GM21576 (cell line): ENCODE data around the gene SLC35D2.

Experiments
- ATAC-seq: cut with Tn5 transposase; IDR thresholded peaks from one replicate; pipeline ENCODE4 v1.9.1; 2021; ENCODE audit warnings: mild to moderate bottlenecking, moderate library complexity; ENCODE audit not compliant: unreplicated experiment

Gene SLC35D2

DNA sequence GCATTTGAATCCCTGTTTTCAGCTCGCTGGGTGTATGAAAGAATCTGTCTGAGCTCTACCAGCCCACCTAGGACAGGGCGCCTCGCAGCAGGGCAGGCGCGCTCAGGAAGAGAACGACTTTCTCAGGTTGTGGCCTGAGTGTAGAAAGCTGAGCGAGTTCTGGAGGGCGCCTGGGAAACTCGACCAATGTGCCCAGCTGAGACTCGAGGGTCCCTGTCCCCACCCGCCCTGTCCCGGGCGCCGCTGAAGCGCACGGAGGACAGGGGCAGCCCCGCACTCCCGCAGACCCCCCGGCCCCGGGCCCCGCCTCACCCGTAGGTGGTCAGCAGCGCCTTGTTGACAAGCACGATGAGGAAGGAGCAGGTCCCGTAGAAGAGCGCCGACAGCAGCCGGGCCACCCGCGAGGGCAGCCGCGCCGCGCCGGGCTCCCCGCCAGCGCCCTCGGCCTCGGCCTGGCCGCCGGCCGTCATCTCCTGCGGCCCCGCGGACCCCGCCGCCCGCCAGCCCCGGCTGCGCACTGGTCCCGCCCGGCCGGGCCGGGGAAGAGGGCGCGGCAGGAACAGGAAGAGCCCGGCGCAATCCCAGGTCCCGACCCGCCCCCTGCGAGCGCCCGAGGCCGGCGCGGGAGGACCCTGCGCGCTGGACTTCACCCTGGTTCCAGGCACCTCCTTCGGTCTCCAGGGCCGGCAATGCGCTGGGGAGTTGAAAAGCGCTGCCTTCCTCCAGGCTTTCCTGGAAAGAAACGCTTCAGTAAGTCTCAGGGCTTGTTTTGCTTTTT is at the start of gene SLC35D2:
Gene SLC35D2 (minus strand): TSS at position 547 of the 778 bp plus-strand sequence. CDS start 77 bp downstream, at position 470.
- ATAC-seq = no peak

DNA sequence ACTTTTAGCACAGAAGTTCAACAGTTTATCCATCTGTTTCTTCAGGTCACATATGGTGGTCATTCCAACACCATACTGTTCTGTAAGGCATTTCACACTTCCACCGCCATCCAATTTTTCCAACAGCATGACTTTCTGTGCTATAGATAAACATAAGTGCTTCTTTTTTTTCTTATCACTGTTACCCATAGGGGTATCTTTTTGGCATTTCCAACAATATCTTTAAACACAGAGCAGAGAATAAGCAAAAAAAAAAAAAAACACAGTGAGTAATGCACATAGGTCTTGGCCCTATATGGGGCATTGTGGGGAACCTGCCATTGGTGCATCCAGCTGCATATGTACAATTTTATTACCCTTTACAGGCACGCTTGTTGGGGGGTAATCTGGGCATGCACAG is 46.9 kb upstream of the SLC35D2 start:
- no peak for ATAC-seq

DNA sequence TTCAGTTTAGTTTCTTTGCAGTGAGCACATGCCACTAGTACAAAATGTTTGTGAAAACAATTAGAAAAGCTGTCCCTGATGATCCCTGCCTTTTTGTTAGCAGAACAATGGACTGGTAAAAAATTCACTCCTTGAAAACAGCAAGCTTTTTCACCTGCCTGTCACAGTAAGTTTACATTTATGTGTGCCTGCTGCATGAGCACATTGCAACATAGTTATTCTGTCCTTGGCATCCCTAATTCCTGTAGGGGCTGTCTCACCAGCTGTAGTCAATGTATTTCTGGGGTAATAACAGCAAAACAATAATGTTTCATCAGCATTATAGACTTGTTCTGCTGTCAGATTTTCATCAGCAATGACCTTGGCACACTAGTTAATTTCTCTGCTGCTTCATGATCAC is 46.2 kb upstream of the SLC35D2 start:
- ATAC-seq = no peak

DNA sequence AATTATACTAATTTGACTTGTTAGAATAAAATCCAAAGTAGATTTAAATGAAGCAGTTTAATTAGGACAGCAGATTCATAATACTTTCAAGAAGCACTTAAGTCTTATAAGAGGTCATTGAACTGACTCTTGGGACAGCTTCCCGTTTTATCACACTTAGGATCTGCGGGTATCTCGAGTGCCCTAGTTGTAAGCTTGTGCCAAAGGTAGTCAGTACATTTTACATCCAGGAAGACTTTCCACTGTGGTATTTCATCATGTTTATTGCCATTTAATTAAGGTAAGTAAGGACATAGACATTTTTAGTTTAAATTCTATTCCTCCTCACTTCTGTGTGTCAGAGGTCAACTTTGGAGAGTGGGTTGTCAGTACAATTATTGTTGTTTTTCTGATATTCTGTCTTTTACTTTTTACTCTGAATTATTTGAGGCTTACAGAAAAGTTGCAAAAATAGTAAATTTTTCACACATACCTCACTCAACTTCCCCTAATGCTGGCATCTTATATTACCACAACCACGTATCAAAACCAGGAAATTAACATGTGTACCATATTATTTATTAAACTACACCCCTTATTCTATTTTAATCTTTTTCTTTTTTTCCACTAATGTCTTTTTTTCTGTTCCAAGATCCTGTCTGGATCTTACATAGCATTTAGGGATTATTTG is 42.1 kb upstream of the SLC35D2 start:
- no peak for ATAC-seq

DNA sequence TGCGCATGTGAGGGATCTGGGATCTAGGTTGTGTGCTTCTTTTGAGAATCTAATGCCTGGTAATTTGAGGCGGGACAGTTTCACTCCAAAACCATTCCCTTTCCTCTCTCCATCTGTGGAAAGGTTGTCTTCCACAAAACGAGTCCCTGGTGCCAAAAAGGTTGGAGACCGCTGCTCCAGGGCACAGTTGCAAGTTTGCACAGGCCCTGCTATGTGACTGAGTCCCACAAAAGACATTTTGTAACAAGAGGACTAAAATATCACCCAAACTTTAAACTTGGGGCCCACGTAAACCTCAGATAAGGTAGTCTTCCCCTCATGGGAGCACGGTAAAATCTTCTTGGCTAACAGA is 40.5 kb upstream of the SLC35D2 start:
- no peak for ATAC-seq

DNA sequence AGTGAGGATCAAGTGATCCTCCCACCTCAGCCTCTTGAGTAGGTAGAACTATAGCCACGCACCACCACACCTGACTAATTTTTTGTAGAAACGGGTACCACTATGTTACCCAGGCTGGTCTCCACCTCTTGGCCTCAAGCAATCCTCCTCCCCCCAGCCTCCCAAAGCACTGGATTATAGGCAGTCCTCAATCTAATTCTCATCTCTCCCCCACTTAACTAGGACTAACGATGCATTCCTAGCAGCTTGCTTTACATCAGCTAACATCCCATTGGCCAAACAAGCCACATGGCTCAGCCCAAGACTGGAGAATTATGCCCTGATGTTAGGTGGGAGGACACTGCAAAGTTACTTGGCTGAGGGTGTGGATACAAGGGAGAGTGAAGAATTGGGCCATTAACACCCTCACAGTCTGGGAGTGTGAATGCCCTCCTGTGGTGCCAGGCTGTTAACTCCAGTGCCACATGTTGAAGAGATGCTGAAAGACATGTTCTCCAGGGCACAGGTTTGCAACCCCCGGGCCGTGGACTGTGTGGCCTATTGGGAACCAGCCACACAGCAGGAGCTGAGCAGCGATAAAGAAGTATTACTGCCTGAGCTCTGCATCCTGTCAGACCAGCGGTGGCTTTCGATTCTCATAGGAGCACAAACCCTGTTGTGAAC is 39.9 kb upstream of the SLC35D2 start:
- ATAC-seq = no peak

DNA sequence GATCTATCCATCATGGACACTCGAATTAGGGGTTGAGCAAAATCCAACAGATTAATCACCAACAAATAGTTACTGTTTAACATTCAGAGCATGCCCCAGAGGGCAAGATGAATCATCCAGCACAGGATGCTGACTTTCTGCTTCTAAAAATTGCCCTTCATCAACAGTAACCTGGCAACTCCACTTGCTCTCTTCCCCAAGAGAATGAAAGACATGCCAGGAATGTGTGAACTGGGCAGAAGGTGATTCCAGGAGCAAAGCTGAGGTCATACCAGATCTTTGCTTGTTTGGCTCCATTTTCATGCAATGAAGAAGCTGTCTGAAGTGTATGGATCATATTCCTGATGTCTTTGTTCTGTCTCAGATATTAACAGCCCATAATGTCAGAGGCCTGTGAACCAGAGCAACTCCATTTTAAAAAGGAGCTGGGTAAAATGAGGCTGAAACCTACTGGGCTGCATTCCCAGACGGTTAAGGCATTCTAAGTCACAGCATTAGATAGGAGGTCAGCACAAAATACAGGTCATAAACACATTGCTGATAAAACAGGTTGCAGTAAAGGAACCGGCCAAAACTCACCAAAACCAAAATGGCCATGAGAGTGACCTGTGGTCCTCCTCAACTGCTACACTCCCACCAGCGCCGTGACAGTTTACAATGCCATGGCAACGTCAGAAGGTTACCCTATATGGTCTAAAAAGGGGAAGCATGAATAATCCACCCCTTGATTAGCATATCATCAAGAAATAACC is 37.1 kb upstream of the SLC35D2 start:
- no peak for ATAC-seq

DNA sequence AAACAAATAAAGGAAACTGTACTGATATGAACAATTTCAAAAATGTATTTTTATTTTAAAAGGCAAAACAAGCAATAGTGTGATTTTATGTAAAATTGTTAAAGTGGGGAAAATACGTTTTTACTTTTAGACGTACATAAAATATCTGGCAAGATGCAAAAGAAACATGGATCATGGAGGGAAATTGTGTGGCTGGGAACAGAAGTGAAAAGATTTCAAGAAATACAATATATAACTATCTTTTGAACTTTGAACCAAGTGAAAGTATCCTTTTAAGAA is 36.1 kb upstream of the SLC35D2 start:
- ATAC-seq = no peak

DNA sequence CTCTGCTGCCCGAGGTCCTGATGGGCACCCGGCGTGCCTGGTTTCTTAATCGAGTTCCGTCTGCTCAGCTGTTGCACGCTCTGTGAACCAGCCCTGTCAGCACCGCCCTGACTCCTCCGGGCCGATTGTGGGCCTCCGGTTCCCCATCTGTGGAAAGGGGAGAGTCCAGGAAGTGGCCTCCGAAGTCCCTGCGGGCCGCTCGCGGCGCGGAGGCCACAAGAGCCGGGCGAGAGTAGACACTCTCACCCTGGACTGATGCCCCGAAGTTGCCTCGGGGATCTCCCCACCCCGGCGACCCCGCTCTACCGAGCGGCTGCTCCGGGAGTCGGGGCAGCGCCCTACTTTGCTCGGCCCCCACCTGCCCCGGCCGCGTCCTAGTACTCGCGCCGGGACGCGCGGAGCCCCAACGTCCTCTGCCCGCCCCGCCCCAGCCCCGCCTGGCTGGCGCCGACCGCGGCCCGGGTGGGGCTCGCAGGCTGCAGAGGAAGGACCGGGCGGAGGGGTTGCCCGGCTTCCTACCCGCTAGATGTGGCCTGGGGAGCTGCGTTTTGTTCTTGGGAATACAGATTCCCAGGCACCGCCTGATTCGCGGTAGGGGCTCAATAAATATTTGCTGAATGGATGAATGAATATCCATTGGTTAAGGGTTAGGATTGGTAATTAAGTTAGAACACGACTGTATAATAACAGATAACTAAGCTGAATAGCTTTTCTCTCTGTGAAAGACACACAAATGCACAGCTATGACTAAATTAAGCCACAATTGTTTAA is 35.6 kb upstream of the SLC35D2 start:
- ATAC-seq = peak; percentile 29

DNA sequence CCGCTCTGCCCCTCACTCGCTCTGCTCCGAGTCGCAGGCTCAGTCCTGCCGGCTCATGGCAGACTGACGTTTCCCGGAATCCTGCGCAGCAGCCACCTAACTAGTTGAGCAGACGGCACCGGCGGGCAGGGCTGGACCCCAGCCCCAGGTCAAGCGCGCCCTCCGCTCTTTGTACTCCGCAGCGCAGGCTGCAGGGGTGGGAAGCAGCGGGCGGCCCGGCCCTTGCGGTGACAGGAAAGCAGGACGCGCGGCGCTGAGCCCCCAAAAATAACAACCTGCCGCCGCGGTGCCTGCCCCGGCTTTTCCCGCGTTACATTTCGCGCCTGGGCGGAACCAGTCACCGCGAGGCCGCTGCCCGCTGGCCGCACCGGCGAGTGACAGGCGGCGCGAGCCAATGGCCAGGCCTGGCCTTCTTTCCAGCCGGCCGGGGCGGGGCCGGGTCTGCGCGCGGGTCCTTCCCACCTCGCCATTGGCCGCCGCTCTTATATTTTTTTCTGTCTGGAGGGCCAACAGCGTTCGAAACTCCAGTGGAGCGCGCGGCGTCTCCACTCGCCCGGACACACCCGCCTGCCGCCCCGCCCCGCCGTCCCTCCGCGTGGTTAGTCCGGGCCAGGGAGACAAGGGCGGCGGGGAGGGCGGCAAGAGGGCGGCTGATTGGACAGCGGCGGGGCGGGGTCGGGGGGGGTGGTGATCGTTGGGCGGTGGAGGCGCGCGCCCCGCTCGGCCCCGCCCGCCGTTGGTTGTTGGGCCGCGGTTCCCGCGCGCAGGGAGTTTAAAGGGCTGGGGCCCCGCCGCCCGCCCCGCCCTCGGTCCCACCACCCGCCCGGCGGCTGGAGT is 34.8 kb upstream of the SLC35D2 start, which contains the start of gene ZNF367:
Gene ZNF367 (minus strand): TSS at position 288 of the 837 bp plus-strand sequence. CDS start 338 bp downstream, outside the sequence.
- ATAC-seq = peak; percentile 58

DNA sequence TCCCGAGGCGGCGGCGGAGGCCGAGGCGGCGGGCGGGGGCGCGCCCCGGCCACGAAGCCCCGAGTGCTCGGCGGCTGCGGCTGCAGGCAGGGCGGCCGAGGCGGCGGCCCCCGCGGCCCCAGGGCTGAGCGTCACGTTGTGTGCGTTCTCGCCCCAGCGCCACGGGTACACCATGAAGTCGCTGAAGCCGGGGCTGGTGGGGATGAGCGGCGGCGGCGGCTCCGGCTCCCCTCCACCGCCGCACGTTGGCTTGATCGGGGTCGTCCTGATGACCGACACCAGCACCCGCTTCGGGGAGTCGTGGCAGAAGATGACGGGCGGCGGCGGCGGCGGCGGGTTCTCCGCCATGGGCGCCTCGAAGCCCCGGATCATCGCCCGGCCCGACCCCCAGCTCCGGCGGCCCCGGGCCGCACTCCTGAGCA is 34.2 kb upstream of the SLC35D2 start:
- ATAC-seq = no peak

DNA sequence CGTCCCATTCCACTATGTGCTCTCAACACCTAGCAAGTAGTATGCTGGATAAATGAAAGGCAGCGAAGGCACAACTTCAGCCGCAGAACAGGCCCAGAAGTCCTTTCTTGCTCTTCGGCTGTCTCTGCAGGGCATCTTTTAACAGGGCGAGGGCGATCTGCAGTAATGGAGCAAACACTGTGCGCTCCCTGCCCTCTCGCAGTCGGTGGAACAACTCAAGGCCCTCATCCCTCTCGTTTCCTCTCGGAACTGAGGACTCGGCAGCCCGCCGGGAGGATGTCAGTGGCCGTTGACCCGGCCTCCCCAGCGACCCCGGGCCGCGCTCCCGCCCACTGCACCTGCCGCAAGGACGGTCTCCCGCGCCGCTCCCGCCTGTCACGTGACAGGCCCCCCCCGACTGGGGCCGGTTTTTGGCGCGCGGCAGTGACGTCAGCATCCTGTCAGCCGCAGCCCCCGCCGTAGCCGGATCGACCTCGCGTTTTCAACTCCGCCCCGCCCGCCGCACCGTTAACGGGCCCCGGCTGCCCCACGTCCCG is 33.6 kb upstream of the SLC35D2 start:
- ATAC-seq = no peak

DNA sequence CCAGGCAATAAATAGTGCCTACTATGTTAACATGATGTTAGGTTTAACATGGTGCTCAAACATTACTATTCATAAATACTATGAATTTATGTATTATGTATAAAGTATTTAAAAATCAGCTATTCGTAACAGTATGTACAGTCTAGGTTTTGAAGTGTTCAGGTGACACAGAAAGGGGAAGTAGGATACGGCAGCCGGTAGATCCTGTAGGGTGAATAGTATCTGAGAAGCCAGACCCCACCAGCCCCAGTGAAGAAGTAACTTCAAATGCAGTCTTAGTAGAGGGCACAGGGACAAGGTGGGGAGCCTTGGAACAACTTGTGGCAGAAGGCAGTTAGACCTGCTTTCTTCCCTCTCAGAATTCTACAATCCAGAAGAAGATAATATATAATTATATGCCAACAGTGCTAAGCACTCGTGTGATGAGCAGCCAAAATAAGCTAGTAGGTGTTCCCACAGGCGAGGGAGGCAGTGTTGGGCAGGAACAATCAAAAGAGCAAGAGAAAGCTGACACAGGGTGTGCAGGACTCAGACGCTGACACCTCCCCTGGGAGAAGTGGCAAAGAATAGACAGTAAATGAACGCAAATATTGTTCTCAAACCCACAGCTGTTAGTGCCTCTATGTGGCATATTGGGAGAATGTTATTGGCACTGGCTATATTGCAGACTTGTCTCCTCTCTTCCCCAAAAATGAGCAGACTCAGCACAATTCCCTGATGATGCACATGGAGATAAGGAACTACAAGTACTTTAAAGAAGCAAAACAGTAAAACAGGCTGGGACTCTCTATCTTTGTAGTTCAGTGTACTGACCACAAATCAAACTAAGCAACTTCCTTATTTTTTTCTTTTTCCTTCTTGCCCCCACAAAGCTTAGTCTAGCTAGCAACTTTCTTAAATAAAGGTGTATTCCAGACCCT is 30.1 kb upstream of the SLC35D2 start:
- peak; percentile 29 for ATAC-seq

DNA sequence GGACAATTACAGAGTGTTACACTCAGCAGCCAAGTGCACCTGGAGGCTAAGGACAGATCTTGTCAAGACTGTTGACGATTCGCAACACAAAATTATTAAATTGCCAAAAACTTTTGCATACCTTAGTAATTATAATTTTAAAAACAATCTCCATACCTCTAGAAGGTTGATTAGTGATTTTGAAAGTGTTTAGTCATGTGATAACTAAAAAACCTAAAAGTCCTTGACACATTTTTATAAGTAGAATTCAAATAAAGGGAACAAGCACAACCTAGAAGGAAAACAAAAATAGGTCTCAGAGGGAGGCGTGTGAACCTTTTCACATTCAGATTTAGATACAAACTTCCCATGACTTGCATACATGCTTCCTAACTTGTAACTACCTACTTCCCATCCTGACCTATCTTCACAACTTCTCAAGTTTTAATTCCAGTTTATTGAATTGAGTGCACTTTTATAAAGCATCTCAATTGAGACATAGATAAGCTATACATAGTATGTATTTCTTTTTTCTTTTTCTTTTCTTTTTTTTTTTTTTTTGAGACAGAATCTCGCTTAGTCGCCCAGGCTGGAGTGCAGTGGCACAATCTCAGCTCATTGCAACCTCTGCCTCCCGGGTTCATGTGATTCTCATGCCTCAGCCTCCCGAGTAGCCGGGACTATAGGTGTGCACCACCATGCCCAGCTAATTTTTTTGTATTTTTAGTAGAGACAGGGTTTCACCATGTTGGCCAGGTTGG is 28.8 kb upstream of the SLC35D2 start:
- no peak for ATAC-seq

DNA sequence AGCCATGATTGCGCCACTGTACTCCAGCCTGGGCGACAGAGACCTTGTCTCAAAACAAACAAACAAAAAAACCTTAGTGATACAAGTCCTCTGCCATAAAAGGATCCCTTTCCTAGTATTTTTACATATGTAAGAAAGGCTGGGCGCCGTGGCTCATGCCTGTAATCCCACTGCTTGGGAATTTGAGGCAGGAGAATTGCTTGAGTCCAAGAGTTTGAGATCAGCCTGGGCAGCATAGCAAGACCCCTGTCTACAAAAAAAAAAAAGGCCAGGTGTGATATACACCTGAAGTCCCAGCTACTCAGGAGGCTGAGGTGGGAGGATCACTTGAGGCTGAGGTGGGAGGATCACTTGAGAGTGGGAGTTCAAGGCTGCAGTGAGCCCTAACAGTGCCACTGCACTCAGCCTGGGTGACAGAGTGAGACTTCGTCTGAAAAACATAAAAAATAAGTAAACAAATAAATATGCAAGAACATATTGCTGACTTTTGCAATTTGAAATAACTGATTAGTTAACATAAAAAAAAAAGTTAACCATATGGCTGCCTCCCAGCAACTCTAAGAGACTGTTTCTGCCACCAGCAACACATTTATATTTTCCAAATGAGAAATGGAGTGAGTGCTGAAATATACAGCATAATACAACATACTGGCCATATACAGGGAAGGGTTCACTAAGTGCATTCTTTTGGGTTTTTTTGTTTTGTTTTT is 27.8 kb upstream of the SLC35D2 start:
- no peak for ATAC-seq

DNA sequence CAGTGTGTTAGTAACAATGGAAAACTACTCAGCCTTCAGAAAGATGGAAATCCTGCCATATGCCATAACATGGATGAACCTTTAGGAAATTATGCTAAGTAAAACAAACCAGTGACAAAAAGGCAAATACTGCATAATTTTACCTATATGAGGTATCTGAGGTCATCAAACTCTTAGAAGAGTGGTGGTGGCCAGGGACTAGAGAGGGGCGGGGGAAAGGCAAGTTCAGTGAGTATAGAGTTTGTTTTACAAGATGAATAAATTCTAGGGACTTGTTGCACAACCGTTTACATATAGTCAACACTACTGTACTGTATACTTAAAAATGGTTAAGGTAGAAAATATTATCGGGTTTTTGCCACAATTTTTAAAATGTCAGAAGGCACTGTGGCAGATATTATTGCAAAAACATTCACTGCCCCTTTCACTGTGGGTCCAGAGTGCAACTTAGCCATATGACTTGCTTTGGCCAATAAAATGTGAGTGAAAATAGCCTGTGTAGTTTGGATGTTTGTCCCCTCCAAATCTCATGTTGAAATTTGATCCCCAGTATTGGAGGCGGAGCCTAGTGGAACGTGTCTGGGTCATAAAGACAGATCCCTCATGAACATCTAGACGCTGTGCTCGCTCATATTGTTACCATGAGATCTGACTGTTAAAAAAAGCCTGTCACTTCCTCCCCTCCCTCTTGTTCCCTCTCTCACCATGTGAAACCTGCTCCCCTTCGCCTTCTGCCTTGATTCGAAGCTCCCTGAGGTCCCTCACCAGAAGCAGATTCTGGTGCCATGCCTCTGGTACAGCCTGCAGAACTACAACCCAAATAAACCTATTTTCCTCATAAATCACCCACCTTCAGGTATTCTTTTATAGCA is 25.1 kb upstream of the SLC35D2 start:
- ATAC-seq = no peak
